ENCODE data around the gene PPM1F. TPM values are rescaled to one million over a fixed set of nuclear protein-coding genes. Genes with fewer than 3 reads are reported as not detected.
A peak's percentile ranks its signal among the peaks of the same experiment; 100 is the strongest.

PPM1F gene
- total RNA-seq, 1 donor from 2014 or later: 17.5 TPM

DNA sequence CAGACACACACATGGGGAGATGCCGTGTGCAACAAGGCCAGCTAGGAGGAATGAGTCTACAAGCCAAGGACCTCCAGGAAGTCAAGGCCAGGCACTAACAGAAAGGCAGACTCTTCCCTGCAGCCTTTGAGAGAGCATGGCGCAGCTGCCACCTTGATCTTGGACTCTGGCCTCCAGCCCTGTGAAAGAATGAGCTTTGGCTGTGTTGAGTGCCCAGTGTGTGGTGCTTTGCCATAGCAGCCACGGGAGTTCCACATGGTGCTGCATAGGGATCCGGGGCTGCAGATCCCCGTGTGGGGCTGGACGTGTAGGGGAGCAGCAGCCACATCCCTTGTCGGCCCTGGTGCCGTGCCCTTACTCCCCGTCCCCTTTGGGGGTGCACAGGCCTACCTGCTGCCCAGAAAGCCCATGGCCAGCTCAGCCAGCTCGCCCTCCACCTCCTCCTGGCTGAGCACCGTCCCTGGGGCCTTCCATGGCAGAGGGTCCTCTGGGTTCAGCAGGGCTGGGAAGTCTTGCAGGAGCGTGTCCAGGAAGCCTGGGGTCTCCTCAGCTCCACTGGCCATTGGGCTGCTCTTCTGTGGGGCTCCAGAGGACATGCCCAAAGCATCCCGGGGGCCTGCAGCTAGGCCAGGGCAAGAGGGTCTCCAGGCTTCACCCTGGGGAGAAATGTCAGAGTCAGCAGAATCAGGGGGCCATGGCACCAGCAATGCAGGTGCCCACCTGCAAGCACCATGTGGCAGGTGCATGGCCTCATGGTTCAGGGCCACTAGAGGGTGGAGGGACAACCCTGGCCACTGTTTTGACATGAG lies 7.0 kb downstream of the PPM1F start:
- peak overlapping the region; percentile 98 for H3K27ac ChIP-seq (replicated peaks)
- DNase-seq: no peak
- H3K4me3 ChIP-seq: no peak overlapping the region
- no peaks in the 10 kb centered on the region for H3K9me3 ChIP-seq (replicated peaks)
- TF ChIP-seq, protein P1, sequence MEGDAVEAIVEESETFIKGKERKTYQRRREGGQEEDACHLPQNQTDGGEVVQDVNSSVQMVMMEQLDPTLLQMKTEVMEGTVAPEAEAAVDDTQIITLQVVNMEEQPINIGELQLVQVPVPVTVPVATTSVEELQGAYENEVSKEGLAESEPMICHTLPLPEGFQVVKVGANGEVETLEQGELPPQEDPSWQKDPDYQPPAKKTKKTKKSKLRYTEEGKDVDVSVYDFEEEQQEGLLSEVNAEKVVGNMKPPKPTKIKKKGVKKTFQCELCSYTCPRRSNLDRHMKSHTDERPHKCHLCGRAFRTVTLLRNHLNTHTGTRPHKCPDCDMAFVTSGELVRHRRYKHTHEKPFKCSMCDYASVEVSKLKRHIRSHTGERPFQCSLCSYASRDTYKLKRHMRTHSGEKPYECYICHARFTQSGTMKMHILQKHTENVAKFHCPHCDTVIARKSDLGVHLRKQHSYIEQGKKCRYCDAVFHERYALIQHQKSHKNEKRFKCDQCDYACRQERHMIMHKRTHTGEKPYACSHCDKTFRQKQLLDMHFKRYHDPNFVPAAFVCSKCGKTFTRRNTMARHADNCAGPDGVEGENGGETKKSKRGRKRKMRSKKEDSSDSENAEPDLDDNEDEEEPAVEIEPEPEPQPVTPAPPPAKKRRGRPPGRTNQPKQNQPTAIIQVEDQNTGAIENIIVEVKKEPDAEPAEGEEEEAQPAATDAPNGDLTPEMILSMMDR (IDR thresholded peaks at IDR 0.05; ENCODE audit: borderline replicate concordance): no peak
- no peaks in the 10 kb centered on the region for H3K27me3 ChIP-seq (ENCODE audit: low read depth)
- H3K4me1 ChIP-seq: peaks cover 98% of the 10 kb centered on the region
- H3K36me3 ChIP-seq: peaks cover 18% of the 10 kb centered on the region
- intact Hi-C loops (cut with micrococcal nuclease): no loop called here

DNA sequence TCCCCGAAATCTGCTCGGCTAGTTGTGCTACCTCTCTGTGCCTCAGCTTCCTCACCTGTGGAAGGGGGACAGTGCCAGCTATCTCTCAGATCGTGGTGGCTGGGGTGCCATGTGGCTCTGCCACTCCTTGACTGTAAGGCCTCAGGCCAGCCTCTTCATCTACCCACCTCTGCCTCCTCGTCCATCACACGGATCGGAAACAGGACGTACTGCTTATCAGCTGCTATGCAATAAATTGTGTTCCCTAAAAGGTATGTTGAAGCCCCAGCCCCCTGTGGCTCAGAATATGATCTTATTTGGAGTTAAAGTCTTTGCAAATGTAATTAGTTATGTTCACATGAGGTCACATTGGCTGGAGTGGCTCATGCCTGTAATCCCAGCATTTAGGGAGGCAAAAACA lies 7.8 kb downstream of the PPM1F start:
- H3K36me3 ChIP-seq: peaks cover 18% of the 10 kb centered on the region
- TF ChIP-seq, protein P1 (IDR thresholded peaks at IDR 0.05; ENCODE audit: borderline replicate concordance): no peak
- H3K27ac ChIP-seq (replicated peaks): peak overlapping the region; percentile 98
- H3K9me3 ChIP-seq (replicated peaks): no peaks in the 10 kb centered on the region
- peaks cover 100% of the 10 kb centered on the region for H3K4me1 ChIP-seq
- H3K4me3 ChIP-seq: no peak overlapping the region
- H3K27me3 ChIP-seq (ENCODE audit: low read depth): no peaks in the 10 kb centered on the region
- DNase-seq: no peak
- intact Hi-C loops (cut with micrococcal nuclease): no loop called here

DNA sequence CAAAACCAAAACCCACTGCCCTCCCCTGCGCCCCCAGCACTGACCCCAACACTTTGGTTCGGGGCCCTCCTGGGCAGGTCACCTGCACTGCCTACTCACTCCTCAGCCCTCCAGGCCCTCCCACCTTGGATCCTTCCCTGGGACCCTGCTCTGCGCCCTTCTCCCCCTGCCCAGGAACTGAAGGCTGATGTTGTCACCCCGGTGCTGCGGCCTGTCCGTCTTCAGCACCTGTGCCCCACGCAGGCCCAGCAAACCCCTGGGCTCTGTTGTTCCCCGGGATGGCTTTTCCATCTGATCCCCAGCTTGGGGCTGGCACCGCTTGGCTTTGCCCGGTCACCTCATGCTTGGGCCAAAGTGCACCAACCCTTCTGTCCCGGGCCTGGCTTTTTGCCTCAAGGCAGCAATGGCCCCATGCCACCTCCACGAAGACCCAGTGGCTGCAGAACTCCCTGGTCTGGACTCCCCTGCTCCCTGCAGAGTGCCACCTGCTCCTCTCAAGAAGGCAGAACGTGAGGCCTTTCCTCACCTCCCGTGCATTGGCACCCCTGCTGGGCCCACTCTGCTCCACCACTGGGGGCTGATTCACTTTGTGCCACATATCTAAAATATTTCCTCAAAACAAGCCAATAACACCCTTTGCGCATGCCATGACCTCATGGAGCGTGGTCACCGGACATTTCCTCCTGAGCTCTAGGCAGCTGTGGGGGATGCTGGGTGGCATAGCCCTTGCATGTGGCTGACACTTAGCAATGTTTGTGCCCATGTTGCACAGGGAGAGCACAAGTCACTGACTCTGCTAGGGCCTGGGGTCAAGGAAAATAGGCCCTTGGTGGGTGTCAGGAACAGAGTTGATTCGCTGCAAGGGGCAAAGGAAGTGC lies 8.8 kb downstream of the PPM1F start:
- Histone ChIP-seq H3K36me3 (peaks cover 18% of the 10 kb centered on the region), H3K27ac (replicated peaks) (peak overlapping the region; percentile 98), H3K4me1 (peaks cover 100% of the 10 kb centered on the region), H3K9me3 (replicated peaks) (no peaks in the 10 kb centered on the region), H3K27me3 (ENCODE audit: low read depth) (no peaks in the 10 kb centered on the region), H3K4me3 (no peak overlapping the region)
- intact Hi-C loops (cut with micrococcal nuclease): no loop called here
- DNase-seq: no peak
- TF ChIP-seq, protein P1 (IDR thresholded peaks at IDR 0.05; ENCODE audit: borderline replicate concordance): no peak

DNA sequence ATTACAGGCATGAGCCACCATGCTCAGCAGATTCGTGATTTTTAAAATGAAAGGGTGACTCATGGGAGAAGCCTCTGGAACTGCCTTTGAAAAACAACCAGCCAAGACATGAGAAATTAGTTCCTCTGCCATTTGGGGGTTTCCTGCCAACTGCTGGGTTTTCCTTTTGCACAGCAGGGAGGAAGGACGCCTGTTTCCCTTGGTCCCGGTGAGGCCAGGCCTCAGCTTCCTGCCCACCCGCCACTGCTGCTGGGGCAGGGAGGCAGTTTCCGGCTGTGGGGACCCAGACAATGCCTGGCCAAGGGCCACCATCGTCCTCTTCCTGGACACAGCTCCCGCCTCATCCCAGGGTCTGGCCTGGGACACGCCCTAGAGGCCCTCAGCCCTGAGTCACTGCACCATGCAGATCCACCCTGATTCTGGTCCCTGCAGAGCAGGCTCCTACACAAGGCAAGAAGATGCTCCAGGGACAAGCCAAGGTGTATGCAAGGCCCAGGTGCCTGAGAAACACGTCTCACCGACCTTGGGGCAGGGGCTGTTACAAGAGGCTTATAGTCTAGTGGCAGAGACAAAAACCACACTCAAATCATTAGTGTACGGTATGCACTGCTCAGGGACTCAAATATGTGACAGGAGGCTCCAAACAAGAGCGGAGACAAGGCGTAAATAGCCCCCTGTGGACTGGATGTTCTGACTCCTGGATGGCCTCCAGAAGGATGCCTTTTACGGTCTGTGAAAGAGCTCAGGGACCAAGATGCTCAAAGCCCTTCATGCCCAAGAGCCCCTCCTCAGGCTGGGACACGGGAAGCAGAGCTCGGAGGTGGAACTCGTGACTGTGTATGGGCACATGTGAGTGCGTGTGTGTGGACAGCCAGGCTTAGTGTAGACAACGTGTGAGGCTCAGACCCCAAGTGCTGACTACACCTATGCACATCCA lies 10.0 kb downstream of the PPM1F start:
- H3K9me3 ChIP-seq (replicated peaks): no peaks in the 10 kb centered on the region
- peak overlapping the region; percentile 6 for H3K4me3 ChIP-seq
- DNase-seq: peak; percentile 89
- TF ChIP-seq, protein P1 (IDR thresholded peaks at IDR 0.05; ENCODE audit: borderline replicate concordance): no peak
- peaks cover 99% of the 10 kb centered on the region for H3K4me1 ChIP-seq
- peaks cover 18% of the 10 kb centered on the region for H3K36me3 ChIP-seq
- intact Hi-C loops (cut with micrococcal nuclease): no loop called here
- no peaks in the 10 kb centered on the region for H3K27me3 ChIP-seq (ENCODE audit: low read depth)
- H3K27ac ChIP-seq (replicated peaks): peak overlapping the region; percentile 98

DNA sequence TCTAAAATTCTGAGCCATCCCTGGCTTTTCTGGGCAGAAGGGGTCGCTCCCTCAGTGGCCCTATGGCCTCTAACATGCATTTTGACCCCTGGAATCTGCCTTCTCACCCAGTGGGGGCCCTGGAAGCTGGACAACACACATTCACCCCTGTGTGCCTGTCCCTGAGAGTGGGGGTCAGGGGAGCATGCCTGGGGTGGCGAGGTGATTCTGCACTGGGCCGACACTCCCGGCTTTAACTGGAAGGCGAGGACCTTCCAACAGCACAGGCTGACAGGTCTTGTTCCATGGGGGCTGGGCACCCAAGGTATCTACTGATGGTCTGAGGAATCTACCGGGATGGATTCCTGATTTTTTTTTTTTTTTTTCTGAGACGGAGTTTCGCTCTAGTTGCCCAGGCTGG lies 10.7 kb downstream of the PPM1F start:
- H3K27me3 ChIP-seq (ENCODE audit: low read depth): no peaks in the 10 kb centered on the region
- peaks cover 99% of the 10 kb centered on the region for H3K4me1 ChIP-seq
- no peak for DNase-seq
- intact Hi-C loops (cut with micrococcal nuclease): no loop called here
- TF ChIP-seq, protein P1 (IDR thresholded peaks at IDR 0.05; ENCODE audit: borderline replicate concordance): no peak
- peak overlapping the region; percentile 6 for H3K4me3 ChIP-seq
- peaks cover 18% of the 10 kb centered on the region for H3K36me3 ChIP-seq
- no peaks in the 10 kb centered on the region for H3K9me3 ChIP-seq (replicated peaks)
- H3K27ac ChIP-seq (replicated peaks): peak overlapping the region; percentile 98
